SK-N-DZ (cell line): Measurements from ENCODE around the gene NLRP9. TPM values are rescaled to one million over a fixed set of nuclear protein-coding genes. Genes with fewer than 3 reads are reported as not detected.
"Not testable (repeated sequence)": the region's sequence is repeated elsewhere in the genome, so short reads cannot be mapped to it uniquely, and the experiment has no call there.

Experiments
- DNase-seq: peaks from one replicate; pipeline ENCODE4 v3.0.0-alpha.2; 2015; ENCODE audit warnings: low spot score
- polyA plus RNA-seq, 2 experiments: library from polyadenylated mRNA; depleted of rRNA; stranded (reverse); fragments of >200 nt; gene quantifications; 2 replicates each; pipeline ENCODE4 v1.2.3, GENCODE V29; 2014

The NLRP9 gene
- not detected in 2 replicates for polyA plus RNA-seq (2014; cell fraction: cytosol; rRNA removed)
- not detected in 2 replicates for polyA plus RNA-seq (2014; cell fraction: nucleus; rRNA removed)

DNA sequence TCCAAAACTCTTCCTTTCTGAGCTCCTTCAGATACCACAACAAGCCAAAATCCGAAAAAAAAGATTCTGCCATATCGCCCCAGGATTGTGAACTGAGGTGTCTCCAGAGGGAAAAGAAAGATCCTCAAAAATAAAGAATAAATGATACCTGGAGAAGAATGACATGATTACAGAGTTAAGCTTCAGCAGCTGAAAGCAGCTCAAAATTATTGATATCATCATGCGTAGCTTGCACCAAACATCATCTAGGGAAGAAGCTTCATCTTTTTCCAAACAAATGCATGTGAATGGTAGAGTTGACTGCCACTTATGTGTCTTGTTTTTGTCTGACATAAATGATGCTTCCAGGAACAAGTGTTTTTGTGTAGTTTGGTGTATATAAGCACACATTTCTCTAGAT, at the start of gene NLRP9:
Gene NLRP9 (minus strand): TSS at position 101 of the 400 bp plus-strand sequence. CDS start 28 bp downstream, at position 73.
- no peak for DNase-seq

DNA sequence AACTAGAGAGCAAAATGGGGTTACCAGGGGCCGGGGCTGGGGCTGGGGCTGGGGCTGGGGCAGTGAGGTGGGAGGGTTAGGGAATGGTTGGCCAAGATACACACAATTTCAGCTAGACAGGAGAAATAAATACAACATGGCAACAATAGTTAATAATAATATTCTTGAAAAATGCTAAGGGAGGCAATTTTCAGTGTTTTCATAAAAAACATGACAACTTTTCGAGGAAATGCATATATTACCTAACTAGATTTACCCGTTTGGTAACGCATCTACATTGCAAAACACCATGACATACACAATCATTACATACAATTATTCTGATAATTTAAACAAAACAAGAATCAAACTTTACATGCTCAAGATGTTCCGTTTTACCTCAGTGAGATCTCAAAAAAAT, 42.9 kb upstream of the NLRP9 start:
- DNase-seq = no peak

DNA sequence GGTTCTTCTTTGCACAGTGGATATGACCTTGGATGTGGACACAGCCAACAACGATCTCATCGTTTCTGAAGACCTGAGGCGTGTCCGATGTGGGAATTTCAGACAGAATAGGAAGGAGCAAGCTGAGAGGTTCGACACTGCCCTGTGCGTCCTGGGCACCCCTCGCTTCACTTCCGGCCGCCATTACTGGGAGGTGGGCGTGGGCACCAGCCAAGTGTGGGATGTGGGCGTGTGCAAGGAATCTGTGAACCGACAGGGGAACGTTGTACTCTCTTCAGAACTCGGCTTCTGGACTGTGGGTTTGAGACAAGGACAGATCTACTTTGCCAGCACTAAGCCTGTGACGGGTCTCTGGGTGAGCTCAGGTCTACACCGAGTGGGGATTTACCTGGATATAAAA, 40.1 kb upstream of the NLRP9 start:
- DNase-seq = no peak

DNA sequence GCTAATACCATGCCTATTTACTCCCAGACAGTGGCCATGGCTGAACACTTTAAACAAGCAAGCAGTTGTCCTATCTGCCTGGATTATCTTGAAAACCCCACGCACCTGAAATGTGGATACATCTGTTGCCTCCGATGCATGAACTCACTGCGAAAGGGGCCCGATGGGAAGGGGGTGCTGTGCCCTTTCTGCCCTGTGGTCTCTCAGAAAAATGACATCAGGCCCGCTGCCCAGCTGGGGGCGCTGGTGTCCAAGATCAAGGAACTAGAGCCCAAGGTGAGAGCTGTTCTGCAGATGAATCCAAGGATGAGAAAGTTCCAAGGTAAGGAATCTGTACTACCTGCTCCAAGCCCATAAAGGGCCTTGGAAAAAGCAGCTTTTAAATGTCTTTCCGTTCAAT, 39.3 kb upstream of the NLRP9 start:
- no peak for DNase-seq

DNA sequence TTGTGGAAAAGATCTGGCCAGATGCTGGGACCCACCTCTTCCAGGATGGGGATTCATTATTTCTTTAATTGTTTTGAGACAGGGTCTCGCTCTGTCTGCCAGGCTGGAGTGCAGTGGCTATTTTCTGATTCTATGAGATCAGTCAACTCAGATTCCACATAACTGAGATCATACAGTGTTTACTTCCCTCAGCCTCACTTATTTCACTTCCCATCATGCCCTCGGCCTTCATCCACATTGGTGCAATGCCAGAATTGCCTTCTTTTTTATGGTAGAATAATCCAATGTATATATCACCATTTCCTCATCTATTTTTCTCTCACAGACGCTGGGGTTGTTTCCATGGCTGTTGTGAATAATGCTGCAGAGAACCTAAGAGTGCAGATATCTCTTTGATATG, 31.4 kb upstream of the NLRP9 start:
- not testable (repeated sequence) for DNase-seq

DNA sequence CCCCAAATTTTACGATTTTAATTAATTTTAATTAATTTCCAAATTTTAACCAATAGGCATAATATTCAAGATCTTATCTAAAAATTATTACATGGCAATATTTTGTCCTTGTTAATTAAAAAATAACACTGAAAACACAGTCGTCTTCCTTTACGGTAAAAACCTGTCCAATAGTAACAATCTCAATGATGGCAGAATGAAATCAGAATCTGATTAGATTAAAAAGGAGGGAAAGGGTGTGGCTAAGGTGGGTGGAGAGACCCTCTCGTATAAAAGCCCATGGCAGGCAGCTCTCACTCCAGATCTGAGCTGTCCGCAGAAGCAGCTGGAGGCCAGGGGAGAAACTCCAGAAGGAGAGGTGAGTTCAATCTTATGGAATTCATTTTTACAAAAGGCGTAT, 30.6 kb upstream of the NLRP9 start, which contains the start of gene RFPL4AL1:
Gene RFPL4AL1 (plus strand): TSS at position 301 of the 400 bp plus-strand sequence. CDS start 2,687 bp downstream, outside the sequence.
- not testable (repeated sequence) for DNase-seq

DNA sequence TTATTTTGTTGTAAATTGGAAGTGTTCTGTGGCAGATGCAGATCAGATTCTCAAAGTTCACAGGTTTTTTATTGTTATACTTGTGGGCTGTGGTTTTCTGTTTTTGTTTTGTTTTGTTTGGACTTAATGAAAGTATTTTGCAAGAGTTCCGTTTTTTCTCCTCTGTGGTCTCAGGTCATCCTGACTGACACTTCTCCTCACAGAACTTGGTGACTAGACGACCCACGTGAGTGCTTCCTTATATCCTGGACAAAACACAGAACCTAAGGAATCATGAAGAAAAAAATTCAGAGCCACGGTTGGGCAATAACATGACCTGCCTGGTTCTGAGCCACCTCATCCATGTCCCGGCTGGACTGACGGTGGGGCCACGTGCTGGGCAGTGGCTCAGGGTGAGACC, 28.3 kb upstream of the NLRP9 start:
- no peak for DNase-seq

DNA sequence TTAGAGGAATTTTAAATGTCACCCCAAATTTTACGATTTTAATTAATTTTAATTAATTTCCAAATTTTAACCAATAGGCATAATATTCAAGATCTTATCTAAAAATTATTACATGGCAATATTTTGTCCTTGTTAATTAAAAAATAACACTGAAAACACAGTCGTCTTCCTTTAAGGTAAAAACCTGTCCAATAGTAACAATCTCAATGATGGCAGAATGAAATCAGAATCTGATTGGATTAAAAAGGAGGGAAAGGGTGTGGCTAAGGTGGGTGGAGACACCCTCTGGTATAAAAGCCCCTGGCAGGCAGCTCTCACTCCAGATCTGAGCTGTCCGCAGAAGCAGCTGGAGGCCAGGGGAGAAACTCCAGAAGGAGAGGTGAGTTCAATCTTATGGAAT, 20.6 kb upstream of the NLRP9 start, which contains the start of gene RFPL4A:
Gene RFPL4A (plus strand): TSS at position 301 of the 400 bp plus-strand sequence. CDS start 2,704 bp downstream, outside the sequence.
- DNase-seq = not testable (repeated sequence)

DNA sequence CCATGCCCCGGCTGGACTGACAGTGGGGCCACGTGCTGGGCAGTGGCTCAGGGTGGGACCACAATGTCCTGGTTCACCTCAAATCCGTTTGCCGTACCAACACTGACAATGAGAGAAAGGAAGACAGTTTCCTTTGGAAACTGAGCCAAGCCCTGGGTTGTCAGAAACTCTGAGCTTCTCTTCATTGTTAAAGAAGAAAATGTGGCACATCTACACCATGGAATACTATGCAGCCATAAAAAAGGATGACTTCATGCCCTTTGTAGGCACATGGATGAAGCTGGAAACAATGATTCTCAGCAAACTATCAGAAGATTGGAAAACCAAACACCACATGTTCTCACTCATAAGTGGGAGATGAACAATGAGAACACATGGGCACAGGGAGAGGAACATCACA, 18.6 kb upstream of the NLRP9 start:
- not testable (repeated sequence) for DNase-seq

DNA sequence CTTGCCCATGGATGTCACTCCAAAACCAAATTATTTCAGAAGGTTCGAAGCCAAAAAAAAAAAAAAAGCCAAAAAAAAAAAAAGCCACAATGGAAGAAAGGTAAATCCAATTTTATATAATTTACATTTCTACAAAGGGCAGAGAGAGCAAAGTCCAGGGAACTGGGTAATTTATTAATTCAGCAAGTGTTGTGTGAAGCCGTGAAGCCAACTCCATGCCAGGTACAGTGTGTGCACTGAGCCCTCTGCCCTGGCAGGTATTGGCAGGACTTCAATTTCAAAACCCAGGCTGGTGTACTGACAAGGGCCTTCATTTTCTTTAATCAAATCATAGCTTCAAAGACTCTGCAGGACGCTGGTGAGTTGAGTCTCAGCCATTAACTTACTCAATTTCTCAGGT, 15.2 kb upstream of the NLRP9 start:
- no peak for DNase-seq

DNA sequence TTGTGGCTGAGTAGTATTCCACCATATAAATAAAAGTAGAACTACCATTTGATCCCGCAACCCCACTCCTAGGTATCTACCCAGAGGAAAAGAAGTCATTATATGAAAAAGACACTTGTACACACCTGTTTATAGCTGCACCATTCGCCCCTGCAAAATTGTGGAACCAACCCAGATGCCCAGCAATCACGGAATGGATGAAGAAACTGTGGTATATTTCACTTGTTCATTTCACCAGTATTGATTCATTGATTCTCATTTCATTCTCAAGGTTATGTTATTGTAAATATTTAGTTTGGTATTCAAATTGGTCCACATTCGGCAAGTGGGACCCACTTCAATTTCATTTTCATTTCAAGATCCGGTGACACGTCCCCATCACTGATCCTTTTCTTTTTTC, 12.5 kb upstream of the NLRP9 start:
- DNase-seq = no peak

DNA sequence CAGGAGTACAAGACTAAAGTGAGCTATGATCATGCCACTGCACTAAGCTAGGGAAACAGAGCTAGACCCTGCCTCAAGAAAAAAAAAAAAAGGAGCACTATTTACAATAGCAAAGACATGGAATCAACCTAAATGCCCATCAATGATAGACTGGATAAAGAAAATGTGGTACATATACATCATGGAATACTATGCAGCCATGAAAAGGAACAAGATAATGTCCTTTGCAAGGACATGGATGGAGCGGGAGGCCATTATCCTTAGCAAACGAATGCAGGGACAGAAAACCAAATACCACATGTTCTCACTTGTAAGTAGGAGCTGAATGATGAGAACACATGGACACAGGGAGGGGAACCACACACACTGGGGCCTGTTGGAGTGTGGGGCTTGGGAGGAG, 7.8 kb downstream of the NLRP9 start:
- not testable (repeated sequence) for DNase-seq

DNA sequence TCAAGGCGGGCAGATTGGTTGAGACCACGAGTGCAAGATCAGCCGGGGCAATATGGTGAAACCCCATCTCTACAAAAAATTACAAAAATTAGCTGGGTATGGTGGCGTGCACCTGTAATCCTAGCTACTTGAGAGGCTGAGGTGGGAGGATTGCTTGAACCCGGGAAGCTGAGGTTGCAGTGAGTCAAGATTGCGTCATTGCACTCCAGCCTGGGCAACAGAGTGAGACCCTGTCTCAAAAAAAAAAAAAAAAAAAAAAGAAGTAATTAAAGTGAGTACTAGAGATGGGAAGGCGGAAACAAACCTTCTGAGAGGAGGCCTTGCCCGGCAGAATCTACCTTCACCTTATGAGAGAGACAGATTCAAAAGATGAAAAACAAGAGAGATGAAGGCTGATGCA, 14.7 kb downstream of the NLRP9 start:
- no peak for DNase-seq

DNA sequence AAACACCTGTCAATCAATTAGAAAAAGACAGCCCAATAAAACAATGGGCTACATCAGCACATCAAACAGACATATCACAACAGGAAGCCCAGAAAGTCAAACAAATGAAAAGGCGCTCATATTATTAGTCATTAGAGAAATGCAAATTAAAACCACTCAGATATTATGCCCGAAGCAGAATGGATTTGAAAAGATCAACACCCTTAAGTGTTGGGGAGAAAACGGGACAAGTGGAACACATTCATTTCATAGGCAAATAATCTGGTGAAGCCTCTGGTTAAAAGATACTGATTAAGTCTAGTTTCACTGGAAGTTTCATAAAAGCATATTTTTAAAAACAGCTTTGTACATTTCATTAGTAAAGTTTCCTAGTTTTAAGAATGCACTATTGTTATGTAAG, 17.4 kb downstream of the NLRP9 start:
- DNase-seq = no peak

DNA sequence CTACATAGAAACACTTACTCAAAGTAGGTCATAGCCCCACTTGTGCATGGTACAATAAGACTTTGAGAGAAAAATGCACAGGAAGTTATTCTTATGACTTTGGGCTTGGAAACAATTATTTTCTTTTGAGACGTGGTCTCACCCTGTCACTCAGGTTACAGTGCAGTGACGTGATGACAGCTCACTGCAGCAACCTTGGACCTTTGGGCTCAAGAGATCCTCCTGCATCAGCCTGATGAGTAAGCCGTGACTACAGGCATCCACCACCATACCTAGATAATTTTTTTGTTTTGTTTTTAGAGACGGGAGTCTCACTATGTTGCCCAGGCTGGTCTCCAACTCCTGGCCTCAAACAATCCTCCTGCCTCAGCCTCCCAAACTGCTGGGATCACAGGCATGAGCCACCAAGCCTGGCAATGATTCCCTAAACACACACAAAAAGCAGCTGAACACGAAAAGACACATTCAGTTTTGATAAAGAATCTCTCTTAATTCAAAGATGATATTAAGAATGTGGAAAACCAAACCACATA, 17.9 kb downstream of the NLRP9 start:
- no peak for DNase-seq

DNA sequence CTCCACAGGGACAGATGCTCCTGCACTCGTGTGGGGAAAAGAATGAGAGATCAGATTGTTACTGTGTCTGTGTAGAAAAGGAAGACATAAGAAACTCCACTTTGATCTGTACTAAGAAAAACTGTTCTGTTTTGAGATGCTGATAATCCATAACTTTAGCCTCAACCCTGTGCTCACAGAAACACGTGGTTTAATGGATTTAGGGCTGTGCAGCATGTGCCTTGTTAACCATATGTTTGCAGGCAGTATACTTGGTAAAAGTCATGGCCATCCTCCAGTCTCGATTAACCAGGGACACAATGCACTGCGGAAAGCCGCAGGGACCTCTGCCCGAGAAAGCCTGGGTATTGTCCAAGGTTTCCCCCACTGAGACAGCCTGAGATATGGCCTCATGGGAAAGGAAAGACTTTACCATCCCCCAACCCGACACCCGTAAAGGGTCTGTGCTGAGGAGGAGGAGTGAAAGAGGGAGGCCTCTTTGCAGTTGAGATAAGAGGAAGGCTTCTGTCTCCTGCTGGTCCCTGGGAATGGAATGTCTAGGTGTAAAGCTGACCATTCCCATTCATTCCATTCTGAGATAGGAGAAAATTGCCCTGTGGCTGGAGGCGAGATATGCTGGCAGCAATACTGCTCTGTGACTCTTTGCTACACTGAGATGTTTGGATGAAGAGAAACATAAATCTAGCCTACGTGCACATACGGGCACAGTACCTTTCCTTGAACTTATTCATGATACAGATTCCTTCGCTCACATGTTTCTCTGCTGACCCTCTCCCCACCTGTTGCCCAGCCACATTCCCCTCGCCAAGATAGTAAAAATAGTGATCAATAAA, 20.1 kb downstream of the NLRP9 start:
- DNase-seq = not testable (repeated sequence)

DNA sequence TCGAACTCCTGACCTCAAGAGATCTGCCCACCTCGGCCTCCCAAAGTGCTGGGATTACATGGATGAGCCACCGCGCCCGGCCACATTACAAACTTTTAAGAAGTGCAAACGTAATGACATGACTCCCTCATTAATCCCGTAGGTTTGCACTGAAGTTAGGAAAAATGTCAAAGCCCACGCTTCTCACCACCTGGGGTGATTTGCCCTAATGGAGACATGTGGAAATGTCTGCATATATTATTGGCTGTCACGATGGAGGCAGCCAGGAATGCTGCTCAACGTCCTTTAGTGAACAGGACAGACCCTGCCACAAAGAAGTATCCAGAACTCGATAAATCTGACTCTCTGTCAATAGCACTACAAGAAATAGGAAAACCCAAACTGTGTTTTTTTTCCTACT, 21.0 kb downstream of the NLRP9 start:
- no peak for DNase-seq

DNA sequence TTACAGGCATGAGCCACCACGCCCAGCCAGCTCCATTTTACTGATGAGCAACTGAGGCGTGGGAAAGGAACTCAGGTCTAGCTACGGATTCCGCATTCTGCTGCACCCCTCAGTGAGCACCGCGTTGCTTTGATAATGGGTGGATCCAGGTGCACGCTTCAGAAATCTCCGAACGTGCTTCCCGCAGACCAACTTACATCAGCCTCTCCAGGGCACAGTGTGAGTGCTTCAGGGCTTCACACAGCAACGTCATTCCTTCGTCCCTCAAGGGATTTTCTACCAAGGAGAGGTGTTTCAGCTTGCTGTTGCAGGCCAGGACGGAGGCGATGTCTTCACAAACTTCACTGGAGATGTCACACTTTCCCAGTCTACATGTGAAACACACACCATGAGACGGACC, 21.7 kb downstream of the NLRP9 start:
- no peak for DNase-seq

DNA sequence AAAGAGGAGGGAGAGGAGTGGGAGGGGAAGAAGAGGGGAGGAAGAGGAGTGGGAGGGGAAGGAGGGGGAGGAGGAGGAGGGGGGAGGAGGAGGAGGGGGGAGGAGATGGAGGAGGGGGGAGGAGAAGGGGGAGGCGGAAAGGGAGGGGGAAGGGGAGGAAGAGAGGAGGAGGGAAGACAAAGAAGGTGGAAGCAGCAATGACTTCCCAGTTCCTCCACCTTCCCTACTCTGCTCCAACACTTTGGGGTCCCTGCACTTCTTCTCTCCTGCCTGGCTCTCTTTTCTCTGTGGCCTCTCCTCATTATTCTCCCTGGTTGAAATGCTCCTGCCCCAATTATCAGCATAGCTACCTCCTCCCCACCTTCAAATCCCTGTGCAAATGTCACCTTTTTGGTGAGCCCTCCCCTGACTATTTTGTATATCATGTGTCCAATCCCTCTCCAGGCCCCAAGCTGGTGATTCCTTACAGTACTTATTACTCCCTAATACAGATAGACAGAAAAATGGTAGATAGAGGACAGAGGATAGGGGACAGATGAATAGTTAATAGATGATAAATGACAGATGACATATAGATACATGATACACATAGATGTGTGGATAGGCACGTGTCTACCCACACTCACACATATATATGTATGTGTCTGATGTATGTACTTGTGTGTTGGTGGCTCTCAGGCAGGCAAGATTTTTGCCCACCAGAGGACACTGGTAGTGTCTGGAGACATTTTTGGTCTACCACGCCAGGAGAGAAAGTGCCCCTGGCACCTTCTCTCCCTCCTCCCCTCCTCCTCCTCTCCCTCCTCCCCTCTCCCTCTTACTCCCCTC, 25.2 kb downstream of the NLRP9 start:
- no peak for DNase-seq

DNA sequence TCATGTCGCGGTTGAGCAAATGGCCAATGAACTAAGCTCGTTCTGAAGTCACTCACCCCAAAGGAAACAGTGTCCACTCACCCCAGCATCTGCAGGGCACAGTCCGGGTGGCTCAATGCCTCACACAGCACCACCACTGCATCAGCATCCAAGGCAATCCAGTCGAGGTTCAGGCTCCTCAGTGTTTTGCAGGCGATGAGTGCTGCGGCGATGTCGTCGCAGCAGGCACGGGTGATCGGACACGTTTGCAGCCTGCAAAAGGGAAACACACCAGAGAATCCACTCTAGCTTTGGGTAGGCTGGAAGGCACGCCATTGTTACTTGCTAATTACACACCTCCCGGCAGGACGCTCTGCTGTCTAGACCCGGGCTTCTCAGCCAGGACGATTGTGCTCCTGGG, 26.5 kb downstream of the NLRP9 start:
- no peak for DNase-seq

DNA sequence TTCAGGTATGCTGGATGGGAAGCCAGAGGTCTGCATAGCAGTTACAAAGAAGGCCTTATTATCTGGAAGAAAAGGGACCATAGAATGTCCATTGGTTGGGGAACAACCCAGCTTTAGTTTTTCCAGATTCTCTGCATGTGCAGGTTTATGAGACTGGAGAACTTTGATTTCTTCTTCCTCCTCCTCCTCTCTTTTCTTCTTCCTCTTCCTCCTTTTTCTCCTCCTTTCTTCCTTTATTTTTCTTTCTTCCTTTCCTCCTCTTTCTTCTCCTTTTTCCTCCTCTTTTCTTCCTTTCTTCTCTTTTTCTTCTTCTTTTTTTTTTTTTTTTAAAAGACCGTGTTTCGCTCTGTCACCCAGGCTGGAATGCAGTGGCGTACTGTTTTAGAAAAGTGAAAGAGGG, 32.2 kb downstream of the NLRP9 start:
- no peak for DNase-seq
